ENCODE data around the gene KCNQ5.
A peak's percentile ranks its signal among the peaks of the same experiment; 100 is the strongest.

The KCNQ5 gene

GRCh38 chr6:72616406-72617015 lies 5.4 kb upstream of the KCNQ5 start:
- DNase-seq (ENCODE audit: low read depth), result no peak
- TF ChIP-seq CTCF (IDR thresholded peaks at IDR 0.05; ENCODE audit: control insufficient read depth, insufficient read depth, low read depth, low read length, missing control alignments), result peak; percentile 49
- H3K4me3 ChIP-seq (ENCODE audit: control insufficient read depth, low read depth, low read length), result no peak overlapping the region

GRCh38 chr6:72617721-72618120 lies 4.1 kb upstream of the KCNQ5 start:
- H3K4me3 ChIP-seq (ENCODE audit: control insufficient read depth, low read depth, low read length), result no peak overlapping the region
- TF ChIP-seq CTCF (IDR thresholded peaks at IDR 0.05; ENCODE audit: control insufficient read depth, insufficient read depth, low read depth, low read length, missing control alignments), result no peak
- DNase-seq (ENCODE audit: low read depth), result no peak

- DNase-seq (ENCODE audit: low read depth), result no peak
- peak overlapping the region; percentile 36 for H3K4me3 ChIP-seq (ENCODE audit: control insufficient read depth, low read depth, low read length)
- TF ChIP-seq CTCF (IDR thresholded peaks at IDR 0.05; ENCODE audit: control insufficient read depth, insufficient read depth, low read depth, low read length, missing control alignments), result no peak
These were observed 1.8 kb upstream of the KCNQ5 start for GRCh38 chr6:72619883-72620696.

GRCh38 chr6:72620871-72621290 lies 983 bp upstream of the KCNQ5 start:
- no peak for DNase-seq (ENCODE audit: low read depth)
- peak overlapping the region; percentile 82 for H3K4me3 ChIP-seq (ENCODE audit: control insufficient read depth, low read depth, low read length)
- TF ChIP-seq CTCF (IDR thresholded peaks at IDR 0.05; ENCODE audit: control insufficient read depth, insufficient read depth, low read depth, low read length, missing control alignments), result no peak

GRCh38 chr6:72622094-72622940 lies 453 bp downstream of the KCNQ5 start:
- DNase-seq (ENCODE audit: low read depth), result no peak
- no peak for TF ChIP-seq CTCF (IDR thresholded peaks at IDR 0.05; ENCODE audit: control insufficient read depth, insufficient read depth, low read depth, low read length, missing control alignments)
- peak overlapping the region; percentile 82 for H3K4me3 ChIP-seq (ENCODE audit: control insufficient read depth, low read depth, low read length)

GRCh38 chr6:72623808-72624207 lies 1.9 kb downstream of the KCNQ5 start:
- TF ChIP-seq CTCF (IDR thresholded peaks at IDR 0.05; ENCODE audit: control insufficient read depth, insufficient read depth, low read depth, low read length, missing control alignments), result no peak
- H3K4me3 ChIP-seq (ENCODE audit: control insufficient read depth, low read depth, low read length), result peak overlapping the region; percentile 24
- no peak for DNase-seq (ENCODE audit: low read depth)
